ENCODE results near the gene LIPE. TPM values are rescaled to one million over a fixed set of nuclear protein-coding genes. Genes with fewer than 3 reads are reported as not detected.
A peak's percentile ranks its signal among the peaks of the same experiment; 100 is the strongest.
"Not testable (repeated sequence)": the region's sequence is repeated elsewhere in the genome, so short reads cannot be mapped to it uniquely, and the experiment has no call there.

Gene LIPE
- total RNA-seq, 1 donor from 2014 or later: 3.7 TPM

DNA sequence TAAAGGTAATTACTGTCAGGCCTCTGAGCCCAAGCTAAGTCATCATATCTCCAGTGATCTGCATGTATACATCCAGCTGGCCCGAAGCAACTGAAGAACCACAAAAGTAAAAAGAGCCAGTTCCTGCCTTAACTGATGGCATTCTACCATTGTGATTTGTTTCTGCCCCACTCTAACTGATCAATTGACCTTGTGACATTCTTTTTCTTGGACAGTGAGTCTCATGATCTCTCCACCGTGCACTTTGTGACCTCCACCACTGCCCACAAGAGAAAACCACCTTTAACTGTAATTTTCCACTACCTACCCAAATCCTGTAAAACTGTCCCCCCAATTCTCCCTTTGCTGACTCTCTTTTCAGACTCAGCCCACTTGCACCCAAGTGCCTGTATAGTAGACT, 32.7 kb upstream of the LIPE start:
- no peak for DNase-seq (ENCODE audit: low read depth)
- TF ChIP-seq, protein P1, sequence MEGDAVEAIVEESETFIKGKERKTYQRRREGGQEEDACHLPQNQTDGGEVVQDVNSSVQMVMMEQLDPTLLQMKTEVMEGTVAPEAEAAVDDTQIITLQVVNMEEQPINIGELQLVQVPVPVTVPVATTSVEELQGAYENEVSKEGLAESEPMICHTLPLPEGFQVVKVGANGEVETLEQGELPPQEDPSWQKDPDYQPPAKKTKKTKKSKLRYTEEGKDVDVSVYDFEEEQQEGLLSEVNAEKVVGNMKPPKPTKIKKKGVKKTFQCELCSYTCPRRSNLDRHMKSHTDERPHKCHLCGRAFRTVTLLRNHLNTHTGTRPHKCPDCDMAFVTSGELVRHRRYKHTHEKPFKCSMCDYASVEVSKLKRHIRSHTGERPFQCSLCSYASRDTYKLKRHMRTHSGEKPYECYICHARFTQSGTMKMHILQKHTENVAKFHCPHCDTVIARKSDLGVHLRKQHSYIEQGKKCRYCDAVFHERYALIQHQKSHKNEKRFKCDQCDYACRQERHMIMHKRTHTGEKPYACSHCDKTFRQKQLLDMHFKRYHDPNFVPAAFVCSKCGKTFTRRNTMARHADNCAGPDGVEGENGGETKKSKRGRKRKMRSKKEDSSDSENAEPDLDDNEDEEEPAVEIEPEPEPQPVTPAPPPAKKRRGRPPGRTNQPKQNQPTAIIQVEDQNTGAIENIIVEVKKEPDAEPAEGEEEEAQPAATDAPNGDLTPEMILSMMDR (conservative IDR thresholded peaks at IDR 0.05; ENCODE audit: low read depth, low read length): no peak
- H3K4me3 ChIP-seq (ENCODE audit: low read depth, low read length): no peak overlapping the region

DNA sequence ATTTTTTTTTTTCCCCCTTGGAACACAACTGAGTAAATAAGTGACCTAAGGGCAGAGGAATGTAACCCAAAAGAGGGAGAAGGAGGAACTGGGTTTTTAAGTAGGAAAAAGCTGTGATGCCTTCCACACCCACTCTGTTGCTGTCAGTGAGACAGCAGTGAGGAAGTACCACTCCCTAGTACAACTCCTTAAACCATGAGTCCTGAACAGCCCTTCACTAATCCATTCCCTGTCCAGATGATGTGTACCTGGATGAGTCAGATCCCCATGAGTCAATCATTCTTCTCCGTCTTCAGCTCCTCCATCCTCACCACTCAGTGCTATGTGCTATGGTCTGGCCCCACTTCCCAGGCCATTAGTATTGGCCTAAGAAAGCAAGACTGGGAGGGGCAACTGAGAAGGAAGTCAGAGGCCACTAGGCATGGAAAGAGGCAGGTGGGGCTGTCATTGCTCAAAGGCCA, 28.5 kb upstream of the LIPE start:
- no peak for DNase-seq (ENCODE audit: low read depth)
- TF ChIP-seq, protein P1 (conservative IDR thresholded peaks at IDR 0.05; ENCODE audit: low read depth, low read length): no peak
- H3K4me3 ChIP-seq (ENCODE audit: low read depth, low read length): no peak overlapping the region

DNA sequence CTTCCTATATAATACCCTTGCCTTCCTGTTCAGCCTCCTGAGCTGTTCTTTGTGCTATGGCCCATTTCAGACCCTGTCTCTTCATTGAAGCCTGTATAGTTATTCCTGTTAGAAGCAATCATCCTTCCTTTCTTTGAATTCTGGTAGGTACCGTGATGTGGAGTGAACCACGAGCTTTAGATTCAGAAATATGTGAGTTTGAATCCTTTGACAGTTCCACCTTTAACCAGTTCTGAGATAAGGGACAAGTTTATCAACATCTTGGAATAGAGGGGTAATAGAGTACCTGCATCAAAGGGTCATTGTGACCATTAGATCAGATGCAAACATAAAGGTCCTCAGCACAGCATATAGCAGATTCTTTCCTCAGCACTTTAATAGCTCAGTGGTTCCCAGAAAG, 27.9 kb upstream of the LIPE start:
- H3K4me3 ChIP-seq (ENCODE audit: low read depth, low read length): no peak overlapping the region
- no peak for DNase-seq (ENCODE audit: low read depth)
- TF ChIP-seq, protein P1 (conservative IDR thresholded peaks at IDR 0.05; ENCODE audit: low read depth, low read length): no peak

DNA sequence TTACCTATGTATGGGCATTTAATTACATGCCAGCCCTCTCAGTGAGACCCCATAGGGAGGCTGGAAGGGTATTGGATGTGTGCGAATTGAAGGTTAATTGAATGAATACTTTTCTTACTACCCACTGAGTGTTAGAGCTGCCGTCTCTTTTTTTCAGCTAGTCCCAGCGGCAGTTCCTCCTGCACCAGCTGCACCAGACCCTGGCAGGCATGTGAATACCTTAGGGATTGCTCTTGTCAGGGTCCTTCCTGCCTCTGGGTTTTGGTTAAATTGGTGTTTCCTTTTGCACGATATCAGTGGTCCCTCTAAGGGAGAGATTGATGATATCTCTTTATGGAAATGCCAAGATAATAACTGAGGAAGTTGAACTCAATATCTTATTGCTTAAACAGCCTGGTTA, 25.4 kb upstream of the LIPE start:
- TF ChIP-seq, protein P1 (conservative IDR thresholded peaks at IDR 0.05; ENCODE audit: low read depth, low read length): no peak
- DNase-seq (ENCODE audit: low read depth): no peak
- H3K4me3 ChIP-seq (ENCODE audit: low read depth, low read length): no peak overlapping the region

DNA sequence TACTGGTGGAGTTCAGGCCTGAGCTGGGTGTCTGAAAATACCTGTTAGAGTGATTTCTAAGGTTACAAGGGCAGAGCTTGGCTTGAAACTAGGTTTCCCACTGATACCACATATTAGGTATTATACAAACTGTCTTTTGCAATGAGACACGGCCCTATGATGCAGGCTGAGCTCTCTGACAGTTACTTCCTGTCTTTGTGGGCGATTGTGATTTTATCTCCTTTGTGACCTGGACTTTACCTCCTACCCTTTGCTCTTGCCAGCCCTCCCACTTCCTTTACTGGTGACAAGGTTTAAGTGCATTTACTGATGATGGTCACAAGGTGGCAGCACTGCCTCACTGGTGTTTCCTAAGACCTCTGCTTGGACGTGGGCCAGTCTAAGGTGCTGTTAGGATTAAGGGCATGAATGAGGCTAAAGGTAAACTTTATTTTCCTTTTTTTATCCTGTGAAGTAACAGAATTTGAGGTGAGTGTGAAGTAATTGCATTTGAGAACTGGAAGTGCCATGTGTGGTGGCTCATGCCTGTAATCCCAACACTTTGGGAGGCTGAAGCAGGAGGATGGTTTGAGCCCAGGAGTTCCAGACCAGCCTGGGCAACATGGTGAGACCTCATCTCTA, 23.2 kb upstream of the LIPE start:
- peak; percentile 51 for DNase-seq (ENCODE audit: low read depth)
- H3K4me3 ChIP-seq (ENCODE audit: low read depth, low read length): no peak overlapping the region
- TF ChIP-seq, protein P1 (conservative IDR thresholded peaks at IDR 0.05; ENCODE audit: low read depth, low read length): peak; percentile 86

DNA sequence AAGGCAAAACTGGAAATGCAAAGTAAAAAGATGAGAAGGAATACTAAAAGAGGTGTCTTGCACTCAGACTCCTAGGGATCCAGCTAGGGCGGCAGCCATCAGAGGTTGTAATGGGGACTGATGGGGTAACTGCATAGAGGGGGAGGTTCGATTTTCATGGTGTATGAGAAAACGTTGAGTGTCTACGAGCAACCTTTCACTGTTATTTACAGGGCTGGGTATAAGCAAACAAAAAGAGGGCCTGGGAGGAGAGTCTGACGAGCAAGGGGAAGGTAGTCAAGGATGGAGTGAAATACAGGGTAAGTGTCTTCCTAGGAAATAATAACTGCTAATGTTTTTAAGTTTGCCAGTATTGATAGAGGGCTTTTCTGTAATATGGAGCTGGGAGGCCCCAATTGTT, 21.1 kb upstream of the LIPE start:
- not testable (repeated sequence) for DNase-seq (ENCODE audit: low read depth); H3K4me3 ChIP-seq (ENCODE audit: low read depth, low read length)

DNA sequence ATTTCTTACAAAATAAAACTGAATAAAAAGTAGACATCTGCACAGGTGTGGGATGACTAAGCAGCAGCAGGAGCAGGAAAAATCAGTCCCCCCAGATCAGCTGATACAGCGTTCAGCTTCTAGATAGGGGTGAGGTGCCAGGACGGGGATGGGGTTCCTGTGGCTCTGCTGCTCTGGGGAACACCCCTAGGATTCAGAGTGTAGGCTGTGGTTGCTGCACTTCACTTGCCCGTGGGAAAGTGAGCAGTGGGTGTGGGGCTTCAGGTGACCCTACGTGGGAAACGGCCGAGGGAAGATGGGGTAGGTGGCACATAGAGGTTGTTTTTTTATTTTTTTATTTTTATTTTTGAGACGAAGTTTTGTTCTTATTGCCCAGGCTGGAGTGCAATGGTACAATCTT, 18.8 kb upstream of the LIPE start:
- H3K4me3 ChIP-seq (ENCODE audit: low read depth, low read length): no peak overlapping the region
- TF ChIP-seq, protein P1 (conservative IDR thresholded peaks at IDR 0.05; ENCODE audit: low read depth, low read length): no peak
- no peak for DNase-seq (ENCODE audit: low read depth)
